Activated CD8-positive, alpha-beta memory T cell treated with anti-CD3 and anti-CD28 coated beads for 48 hours (primary cell): Measurements from ENCODE around the gene PTPN7.
"Not testable (repeated sequence)": the region's sequence is repeated elsewhere in the genome, so short reads cannot be mapped to it uniquely, and the experiment has no call there.

Experiments used
- DNase-seq, 3 experiments: peaks; one replicate each; pipeline ENCODE4 v3.0.0-alpha.2; 2020; ENCODE audit warnings: low read depth in 2 of 3, low spot score in 2 of 3

The PTPN7 gene

DNA sequence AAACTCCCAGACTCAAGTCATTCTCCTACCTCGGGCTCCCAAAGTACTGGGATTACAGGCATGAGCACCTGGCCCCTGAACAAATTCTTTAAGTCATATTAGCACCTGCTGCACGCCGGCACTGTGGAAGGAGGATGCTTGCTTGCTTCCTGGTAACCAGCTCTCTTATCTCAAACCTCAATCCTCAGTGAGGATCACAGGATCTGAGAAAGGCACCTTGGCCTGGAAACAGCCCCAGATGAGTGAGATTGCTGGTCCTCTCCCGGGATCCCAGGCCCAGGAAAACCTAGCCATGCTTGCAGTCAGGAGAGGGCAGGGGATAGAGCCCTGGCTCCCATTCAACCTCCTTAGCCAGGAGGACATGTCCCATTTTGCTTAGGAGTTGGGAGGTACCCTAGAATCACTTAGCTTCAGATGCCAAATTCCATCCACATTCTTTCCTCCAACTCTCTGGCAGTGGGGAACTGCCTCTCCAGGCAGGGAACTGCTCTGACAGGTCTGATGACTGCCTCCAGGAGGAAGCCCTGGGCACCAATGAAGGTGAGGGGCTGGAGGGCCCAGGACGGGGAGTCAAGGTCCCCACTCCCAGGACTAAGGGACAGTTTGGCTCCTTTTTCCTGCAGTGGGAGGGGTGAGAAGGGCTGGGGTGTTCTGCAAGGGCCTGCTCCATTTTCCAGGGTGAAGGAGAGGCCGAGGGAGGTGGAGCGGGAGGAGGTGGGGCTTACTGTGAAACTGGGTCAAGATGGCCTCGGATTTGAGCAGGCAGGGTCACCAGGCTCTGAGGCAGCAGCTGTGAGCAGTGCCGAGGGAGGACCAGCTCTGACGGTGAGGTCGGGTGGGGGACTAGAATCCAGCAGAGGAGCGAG is 28.2 kb downstream of the PTPN7 start:
- DNase-seq, result no peak

DNA sequence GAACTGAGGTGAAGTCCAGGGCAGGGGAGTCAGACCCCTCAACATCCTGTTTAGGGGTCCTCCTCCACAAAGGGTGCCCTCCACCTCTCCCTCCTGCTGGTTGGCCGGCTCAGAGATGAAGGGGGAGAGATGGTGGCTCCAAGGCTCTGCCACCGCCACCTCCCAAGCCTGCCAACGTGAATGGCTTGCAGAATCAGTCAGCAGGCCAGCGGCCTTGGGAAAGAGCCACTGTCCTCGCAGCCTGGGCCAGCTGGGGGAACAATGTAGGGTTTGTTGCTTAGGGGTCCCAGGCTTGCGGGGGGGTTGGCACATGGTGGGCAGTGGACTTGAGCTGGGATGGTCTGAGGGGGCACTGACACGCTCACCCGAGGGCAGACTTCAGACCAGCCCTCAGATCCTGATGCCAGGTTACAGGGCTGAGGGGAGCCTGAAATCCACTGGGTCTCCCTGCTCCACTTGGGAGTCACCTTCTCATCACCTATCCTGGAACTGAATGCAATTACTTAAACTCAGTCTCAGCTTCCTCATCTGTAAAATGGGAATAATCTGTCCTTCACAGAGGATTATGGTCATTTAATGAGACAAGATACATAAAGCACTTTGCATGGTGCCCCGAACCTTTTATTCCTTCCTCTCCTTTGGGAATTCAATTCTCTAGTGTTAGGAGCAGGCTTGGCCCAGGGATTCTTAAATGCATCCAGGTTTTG is 29.4 kb downstream of the PTPN7 start:
- no peak for DNase-seq

DNA sequence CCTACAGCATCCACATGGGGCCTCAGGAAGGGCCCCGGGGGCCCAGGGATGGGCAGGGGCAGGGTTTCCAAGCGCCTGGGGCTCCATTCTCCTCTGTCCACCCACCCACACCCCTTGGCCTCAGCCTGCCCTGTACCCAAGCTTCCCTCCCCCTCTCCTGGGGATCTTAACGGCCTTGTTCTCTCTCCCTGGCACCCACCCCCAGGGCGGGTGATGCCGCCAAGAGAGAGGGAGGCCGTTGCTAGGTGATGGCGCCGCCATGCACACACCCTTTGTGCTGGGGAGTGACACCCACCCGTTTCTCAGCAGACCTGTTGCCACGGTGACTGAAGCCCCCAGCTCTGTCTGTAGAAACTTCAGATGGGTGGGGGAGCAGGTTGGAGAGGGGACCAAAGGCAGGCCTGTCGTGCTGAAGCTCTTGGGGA is 30.1 kb downstream of the PTPN7 start:
- DNase-seq, result no peak

DNA sequence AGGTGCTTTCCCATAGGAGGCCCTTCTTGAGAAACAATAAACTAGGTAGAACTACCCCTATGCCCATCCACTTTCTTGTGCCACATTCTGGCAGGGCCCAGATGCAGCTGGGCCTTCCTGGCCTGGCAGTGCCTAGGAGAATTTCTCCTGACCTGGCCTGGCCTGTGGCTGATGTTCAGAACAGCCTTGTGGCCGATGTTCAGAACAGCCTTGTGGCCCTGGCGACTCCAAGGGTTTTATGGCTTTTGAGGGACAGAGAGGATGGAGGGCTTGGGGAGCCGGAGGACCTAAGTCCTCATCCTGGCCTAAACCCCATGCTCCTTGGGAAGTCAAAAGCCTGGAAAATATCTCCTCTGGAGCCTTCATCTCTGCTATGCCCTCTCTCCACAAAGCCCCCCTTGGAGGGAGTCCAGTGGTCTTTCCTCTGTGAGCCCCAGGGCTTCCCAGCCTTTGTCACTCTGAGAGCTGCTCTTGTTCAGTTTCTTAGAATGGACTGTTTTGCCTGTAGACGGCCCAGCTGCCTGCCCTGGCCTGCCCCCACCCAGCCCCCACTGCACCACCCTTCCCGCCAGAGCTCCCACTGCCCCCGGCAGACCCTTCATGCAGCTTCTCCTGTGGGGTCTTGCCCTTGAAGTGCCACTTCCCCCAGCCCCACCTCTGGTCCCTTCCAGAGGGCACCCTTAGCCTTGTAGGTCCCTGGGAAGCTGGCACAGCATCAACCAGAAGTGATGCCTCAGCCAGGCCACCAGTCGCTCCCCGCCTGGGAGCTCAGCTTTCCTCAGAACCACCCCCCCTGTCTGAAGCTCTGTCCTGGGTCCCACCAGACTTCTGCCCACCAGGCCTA is 30.7 kb downstream of the PTPN7 start:
- no peak for DNase-seq

DNA sequence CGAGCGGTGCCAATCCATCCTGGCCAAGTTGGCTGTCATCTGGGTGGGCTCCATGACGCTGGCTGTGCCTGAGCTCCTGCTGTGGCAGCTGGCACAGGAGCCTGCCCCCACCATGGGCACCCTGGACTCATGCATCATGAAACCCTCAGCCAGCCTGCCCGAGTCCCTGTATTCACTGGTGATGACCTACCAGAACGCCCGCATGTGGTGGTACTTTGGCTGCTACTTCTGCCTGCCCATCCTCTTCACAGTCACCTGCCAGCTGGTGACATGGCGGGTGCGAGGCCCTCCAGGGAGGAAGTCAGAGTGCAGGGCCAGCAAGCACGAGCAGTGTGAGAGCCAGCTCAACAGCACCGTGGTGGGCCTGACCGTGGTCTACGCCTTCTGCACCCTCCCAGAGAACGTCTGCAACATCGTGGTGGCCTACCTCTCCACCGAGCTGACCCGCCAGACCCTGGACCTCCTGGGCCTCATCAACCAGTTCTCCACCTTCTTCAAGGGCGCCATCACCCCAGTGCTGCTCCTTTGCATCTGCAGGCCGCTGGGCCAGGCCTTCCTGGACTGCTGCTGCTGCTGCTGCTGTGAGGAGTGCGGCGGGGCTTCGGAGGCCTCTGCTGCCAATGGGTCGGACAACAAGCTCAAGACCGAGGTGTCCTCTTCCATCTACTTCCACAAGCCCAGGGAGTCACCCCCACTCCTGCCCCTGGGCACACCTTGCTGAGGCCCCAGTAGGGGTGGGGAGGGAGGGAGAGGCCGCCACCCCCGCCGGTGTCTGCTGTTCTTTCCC is 32.4 kb downstream of the PTPN7 start:
- no peak for DNase-seq

DNA sequence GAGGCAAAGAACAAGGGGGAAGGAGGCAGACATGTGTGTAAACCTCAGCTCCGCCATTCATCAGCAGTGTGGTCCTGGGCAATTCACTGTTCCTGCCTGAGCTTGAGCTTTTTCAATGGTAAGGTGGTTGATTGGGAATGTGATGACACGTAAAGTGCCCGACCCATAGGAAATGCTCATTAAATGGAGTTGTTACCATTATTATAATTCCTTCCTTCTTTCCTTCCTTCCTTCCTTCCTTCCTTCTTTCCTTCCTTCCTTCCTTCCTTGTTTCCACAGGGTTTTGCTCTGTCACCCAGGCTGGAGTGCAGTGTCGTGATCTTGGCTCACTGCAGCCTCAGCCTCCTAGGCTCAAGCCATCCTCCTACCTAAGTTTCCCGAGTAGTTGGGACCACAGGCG is 33.3 kb downstream of the PTPN7 start:
- no peak for DNase-seq

DNA sequence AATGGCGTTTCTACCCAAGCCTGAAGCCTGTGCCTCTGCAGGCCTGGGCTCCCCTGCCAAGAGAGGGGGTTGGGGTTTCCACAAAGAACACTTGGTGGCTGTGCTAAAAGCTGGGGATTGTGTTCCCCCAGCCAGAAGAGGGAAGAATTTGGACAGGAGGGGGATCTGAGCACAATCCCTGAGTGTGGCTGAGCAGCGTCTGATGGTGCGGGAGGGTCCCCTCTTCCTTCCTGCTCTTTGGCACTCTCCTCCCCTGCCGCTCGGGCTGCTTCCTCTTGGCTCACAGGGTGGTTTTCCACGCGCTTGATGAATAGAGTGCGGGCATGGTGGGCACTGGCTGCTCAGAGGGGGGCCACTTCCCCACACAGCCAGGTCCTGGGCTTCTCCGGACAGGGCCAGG is 34.0 kb downstream of the PTPN7 start:
- DNase-seq, result no peak

DNA sequence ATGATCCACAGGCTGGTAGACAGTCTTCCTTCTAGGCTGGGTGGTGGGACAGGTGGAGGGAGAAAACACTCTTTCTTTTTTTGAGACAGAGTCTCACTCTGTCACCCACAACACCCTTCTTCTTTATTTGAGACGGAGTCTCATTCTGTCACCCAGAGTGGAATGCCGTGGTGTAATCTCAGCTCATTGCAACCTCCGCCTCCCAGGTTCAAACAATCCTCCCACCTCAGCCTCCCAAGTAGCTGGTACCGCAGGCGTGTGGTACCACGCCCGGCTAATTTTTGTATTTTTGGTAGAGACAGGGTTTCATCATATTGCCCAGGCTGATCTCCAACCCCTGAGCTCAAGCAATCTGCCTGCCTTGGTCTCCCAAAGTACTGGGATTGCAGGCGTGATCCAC is 34.8 kb downstream of the PTPN7 start:
- no peak for DNase-seq

DNA sequence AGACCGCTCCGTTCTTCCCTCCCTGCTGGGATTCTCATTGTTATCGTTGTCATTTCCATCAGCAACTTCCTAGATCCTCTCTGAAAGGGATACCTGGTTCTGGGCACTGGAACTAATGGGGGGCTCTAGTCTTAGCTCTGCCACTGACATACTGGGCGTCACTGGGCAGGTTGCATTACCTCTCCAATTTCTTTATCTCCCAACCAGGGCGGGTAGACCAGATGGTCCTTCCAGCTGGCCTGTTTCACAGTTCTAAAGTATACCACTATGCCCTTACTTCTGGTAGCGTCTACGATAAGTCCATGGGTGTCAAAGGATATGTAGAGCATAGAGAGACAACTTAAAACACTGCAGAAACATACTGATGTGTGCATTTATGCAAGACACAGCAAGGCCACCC is 36.3 kb downstream of the PTPN7 start:
- DNase-seq, result no peak

DNA sequence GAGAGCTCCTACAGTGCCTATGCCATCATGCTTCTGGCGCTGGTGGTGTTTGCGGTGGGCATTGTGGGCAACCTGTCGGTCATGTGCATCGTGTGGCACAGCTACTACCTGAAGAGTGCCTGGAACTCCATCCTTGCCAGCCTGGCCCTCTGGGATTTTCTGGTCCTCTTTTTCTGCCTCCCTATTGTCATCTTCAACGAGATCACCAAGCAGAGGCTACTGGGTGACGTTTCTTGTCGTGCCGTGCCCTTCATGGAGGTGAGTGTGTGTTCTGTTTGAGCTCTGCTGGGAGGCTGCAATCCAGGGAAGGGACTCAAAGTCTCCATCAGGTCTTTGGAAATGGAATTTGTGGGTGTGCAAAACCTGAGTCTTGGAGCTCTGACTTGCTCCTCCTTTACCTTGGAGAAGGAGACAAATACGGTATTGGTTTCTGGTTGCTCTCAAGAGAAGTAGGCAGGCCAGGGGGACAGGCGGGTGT is 37.0 kb downstream of the PTPN7 start:
- no peak for DNase-seq

DNA sequence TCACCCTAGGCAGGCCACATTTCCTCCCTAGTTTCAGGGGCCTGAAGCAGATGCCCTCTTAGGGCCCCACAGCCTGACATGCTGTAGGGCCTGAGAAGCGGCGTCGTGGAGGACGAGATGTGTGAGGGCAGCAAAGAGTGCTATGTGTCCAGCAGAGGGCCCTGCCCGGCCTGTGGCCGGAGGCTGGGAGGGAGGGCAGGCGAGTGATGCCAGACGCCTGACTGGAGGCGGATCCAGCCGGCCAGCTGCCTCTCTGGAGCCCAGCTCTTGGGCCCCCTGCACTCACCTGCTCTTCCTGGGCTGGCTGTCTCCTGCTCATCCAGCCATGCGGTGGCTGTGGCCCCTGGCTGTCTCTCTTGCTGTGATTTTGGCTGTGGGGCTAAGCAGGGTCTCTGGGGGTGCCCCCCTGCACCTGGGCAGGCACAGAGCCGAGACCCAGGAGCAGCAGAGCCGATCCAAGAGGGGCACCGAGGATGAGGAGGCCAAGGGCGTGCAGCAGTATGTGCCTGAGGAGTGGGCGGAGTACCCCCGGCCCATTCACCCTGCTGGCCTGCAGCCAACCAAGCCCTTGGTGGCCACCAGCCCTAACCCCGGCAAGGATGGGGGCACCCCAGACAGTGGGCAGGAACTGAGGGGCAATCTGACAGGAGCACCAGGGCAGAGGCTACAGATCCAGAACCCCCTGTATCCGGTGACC is 37.6 kb downstream of the PTPN7 start, which contains the start of gene GPR37L1:
TSS of gene GPR37L1 (plus strand) at position 279 of the 697 bp plus-strand sequence. CDS start at position 326, 47 bp downstream.
- DNase-seq, result no peak

DNA sequence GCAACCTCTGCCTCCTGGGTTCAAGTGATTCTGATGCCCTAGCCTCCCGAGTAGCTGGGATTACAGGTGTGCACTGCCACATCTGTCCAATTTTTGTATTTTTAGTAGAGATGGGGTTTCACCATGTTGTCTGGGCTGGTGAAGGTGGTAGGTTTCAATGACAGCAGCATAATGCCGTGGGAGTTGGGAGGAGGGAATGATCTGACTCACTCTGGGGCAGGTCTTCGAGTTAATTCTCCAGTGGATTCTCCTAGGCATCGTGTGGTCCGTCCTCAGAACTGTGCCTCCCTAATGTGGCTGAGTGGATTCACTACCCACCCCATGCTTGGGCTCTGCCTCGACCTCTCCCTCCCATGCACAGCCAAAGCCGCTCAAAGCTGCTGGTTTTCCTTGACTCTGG is 39.4 kb downstream of the PTPN7 start:
- no peak for DNase-seq

DNA sequence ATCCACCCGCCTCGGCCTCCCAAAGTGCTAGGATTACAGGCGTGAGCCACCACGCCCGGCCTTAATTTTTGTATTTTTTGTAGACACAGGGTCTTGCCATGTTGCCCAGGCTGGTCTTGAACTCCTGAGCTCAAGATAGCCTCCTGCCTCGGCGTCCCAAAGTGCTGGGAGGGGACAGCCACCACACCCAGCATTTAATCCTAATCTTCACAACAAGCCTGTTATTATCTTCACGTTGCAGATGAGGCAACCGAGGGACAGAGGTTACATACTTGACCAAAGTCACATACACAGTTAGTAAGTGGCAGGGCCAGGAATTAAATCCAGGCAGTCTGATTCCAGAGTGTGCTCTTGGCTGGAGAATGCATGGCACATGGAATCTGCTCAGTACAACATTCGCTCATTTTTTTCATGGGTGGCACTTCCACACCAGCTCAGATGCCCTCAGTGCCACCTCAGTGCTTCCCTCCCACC is 42.5 kb downstream of the PTPN7 start:
- DNase-seq, result no peak

DNA sequence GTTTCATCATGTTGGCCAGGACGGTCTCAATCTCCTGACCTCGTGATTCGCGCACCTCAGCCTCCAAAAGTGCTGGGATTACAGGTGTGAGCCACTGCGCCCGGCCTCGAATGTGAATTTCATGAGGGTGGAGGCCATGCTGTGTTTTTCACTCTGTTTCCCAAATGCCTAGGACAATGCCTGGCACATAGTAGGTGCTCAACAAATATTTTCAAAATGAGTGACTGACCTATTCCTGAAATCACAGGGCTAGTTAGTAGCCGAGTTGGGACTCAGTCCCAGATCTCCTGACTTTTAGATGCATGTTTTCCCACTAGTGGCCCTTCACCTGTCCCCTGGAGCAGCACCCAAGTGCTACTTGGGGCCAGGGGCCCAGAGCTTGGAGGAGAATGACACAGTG is 44.1 kb downstream of the PTPN7 start:
- no peak for DNase-seq

DNA sequence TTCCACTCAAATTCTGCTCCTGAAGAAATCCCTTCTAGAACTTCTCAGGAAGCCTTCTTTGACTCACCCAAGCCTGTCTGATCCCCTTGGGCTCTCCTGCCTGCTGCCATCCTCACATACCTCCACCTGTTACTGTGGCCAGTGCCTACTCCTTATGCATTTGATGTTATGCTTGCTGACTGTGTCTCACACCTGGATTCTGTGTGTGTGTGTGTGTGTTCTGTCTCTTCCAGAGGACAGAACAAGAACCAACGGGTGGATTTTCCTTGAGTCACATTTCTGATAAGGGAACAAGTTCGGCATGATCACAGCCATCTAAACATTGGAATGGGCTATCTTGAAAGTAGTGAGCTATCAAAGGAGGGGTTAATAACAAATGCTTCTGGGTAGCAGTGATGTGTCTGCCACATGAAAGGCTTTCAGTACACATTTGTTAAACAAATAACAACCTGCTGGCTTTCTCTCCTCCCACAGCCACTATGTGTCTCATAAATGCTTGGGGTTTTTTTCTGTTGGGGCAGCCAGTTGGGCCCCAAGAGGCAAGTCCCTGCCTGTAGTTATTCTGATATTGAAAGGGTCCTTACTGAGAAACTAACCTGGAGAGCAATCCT is 46.6 kb downstream of the PTPN7 start:
- no peak for DNase-seq

DNA sequence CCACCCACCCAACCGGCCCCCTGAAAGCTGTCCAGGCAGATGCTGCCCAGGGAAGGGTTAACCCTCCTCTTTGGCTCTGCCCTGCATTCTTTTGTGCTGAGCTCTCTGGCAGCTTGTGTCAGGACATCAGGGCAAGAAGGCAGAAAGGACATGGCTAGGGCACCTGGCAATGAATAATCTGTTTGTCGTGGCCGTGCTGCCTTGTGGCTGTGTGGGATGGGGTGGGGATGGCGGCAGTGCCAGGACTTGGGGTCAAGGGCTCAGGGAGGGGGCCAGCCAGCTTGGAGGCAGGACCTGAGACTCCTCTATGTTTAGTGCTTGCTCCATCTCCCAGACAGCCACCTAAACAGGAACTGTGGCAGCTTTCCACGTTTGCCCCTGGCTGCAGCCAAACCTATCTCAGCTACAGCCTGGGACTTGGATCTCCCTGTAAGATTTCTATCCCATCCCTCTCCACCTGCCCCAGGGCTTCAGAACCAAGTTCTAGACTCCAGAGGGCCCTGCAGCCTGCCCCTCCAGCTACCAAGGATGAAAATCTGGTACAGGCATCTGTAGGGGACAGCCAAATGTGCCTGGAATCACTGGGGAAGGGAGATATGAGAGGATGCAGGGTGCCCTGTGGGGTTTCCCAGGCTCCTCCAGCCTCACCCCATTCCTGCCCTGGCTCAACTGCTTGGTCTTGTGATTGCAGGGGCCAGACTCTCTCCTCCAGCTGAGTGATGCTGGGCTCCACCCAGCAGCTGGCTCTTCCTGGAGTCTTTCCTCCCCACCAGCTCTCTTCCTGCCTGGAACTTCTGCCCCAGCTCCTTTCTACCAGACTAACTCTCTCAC is 47.3 kb downstream of the PTPN7 start:
- no peak for DNase-seq

DNA sequence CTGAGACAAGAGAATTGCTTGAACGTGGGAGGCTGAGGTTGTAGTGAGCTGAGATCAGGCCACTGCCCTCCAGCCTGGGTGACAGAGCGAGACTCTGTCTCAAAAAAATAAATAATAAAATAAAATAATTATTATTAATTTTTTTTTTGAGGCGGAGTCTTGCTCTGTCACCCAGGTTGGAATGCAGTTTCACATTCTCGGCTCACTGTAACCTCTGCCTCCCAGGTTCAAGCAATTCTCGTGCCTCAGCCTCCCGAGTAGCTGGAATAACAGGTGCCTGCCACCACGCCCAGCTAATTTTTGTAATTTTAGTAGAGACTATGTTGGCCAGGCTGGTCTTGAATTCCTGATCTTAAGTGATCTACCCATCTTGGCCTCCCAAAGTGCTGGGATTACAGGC is 48.8 kb downstream of the PTPN7 start:
- not testable (repeated sequence) for DNase-seq

DNA sequence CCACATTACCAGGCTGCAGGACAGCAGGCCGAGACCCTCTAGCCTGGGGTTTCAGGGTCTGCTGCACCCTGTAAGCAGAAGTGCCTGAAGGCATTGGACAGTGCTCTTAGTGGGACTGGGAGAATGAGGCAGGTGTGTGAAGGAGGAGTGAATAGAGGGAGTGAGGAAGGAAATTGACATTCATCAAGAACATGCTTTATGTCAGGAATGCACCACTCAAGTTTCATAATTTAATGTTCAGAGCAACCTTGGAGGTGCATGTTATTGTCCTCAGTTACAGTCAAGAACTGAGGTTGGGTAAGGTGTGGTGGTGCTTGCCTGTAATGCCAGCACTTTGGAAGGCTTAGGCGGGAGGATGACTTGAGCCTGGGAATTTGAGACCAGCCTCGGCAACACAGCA is 49.4 kb downstream of the PTPN7 start:
- no peak for DNase-seq
